ENCODE data around the gene MYO15B.

Gene MYO15B

GRCh38 chr17:75557852-75558665 lies 29.5 kb upstream of the MYO15B start:
- Histone ChIP-seq H3K27ac (no peak overlapping the region), H3K4me3 (no peak overlapping the region)

DNA sequence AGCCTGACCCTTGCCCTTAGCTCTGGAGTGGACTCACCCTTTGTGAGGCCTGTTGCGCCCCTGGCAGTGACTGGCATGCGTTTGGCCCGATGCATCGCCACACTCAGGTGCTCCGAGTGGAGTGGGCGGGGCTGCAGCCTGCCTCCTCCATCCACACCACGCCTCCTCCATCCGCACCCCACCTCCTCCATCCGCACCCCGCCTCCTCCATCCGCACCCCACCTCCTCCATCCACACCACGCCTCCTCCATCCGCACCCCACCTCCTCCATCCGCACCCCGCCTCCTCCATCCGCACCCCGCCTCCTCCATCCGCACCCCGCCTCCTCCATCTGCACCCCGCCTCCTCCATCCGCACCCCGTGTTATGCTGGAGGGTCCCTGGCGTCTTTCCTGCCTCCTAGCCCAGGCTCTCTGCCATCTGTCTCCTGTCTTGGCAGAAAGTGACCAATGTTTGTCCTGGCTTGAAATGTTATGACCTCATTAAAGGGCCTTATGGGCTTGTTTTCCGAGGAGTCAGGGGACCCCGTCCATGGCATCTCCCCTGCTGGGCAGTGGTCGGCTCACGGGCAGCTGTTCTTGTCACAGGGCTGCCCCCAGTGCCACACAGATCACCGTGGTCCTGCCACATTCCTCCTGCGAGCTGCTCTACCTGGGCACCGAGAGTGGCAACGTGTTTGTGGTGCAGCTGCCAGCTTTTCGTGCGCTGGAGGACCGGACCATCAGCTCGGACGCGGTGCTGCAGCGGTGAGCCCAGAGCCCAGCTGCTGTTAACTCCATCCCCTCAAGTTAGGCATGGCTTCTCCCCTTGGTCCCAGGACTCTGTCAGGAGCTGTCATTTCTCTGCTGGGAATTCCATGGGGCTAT lies 28.7 kb upstream of the MYO15B start:
- H3K27ac ChIP-seq, result no peak overlapping the region
- H3K4me3 ChIP-seq, result no peak overlapping the region

DNA sequence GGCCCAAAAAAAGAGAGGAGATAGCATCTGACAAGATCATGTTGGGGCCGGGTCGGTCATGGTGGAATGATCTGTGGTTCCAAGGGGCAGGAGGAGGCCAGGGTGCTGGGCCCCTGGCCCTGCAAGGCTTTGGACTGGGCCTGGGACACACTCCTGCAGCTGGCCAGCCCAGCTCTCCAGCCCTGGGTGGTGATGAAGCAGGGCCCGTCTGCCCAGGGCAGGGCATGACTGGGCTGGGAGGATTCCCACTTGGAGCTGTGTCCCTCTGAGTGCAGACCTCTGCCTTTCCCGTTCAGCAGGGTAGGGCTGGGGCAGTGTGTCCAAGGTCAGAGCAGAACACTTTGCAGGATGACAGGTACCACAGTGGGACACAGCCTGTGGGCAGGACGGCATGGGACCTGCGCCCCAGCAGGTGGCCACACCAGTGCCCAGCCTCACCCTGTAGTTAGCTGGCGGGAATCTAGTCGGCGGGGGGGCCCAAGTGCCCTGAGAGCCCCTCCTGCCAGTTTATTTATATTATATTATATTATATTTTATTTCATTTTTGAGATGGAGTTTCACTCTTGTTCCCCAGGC lies 27.6 kb upstream of the MYO15B start:
- H3K27ac ChIP-seq, result no peak overlapping the region
- H3K4me3 ChIP-seq, result no peak overlapping the region

DNA sequence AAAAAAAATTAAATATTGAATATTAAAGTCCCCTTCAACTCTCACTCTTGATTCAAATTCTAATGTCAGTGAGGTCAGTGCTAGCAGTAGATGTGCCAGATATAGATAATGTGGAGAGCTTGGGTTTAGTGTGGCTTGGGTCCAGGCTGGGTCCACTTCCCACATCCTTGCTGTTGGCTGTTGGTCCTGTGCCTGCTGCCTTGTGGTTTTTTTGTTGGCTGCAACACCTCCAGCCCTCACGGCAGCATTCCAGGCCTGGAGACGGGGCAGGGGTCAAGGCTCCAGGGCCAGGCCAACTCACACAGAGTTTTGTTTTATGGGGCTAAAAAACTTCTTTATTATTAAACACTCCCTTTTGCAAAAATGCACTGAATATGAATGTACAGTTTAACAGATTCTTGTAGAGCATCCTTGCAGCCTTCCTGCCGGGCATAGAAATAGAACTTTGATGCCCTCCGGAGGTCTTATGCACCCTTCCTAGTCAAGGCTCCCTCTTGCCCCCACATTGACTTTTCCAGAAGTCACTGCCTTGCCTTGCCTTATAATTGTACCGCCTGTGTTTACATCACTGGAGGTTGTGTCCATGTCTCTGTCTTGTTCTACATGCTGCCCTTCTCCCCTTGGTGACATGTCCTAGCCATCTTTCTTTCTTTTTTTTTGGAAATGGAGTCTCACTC lies 25.5 kb upstream of the MYO15B start:
- Histone ChIP-seq H3K4me3 (no peak overlapping the region), H3K27ac (no peak overlapping the region)

DNA sequence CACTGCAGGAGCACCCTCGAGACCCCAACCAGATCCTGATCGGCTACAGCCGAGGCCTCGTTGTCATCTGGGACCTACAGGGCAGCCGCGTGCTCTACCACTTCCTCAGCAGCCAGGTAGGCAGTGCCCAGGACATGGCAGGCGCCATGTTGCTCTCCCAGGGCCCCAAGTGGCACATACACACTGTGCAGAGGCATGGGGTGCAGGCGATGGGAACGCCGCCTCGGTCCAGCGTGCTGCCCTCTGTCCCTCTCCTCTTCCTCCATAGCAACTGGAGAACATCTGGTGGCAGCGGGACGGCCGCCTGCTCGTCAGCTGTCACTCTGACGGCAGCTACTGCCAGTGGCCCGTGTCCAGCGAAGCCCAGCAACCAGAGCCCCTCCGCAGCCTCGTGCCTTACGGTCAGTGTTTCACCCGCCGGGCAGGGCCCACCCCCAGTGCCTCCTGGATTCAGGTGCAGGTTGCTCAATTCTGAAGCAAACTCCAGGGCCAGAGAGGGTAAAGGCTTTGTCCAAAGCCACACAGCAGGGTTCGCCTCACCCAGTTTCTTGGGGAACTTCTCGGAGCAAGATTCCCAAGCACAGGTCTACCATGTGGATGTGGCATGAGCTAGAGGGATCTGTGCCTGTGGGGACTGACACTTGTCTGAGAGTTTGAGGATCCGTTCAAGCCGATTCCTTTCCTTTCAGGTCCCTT lies 24.4 kb upstream of the MYO15B start:
- Histone ChIP-seq H3K27ac (no peak overlapping the region), H3K4me3 (no peak overlapping the region)

DNA sequence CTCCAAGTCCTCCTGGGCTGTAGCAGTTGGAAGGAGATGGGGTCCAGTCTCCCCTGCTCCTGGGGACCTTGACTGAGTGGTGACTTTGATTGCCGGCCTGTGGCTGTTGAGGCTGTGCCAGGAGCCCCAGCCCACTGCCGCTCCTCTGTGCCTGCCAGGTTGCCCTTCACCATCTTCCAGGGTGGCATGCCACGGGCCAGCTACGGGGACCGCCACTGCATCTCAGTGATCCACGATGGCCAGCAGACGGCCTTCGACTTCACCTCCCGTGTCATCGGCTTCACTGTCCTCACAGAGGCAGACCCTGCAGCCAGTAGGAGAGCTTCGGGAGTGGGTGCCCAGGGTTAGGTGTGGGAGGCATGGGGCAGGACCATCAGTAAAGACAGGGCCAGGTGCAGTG lies 23.4 kb upstream of the MYO15B start:
- no peak overlapping the region for H3K4me3 ChIP-seq
- peak overlapping the region in 1 of 21 experiments; percentile 19 for H3K27ac ChIP-seq

- H3K27ac ChIP-seq, result peak overlapping the region in 2 of 21 experiments; percentile 8 to 47
Measured at GRCh38 chr17:75565066-75565465, 22.5 kb upstream of the MYO15B start.

DNA sequence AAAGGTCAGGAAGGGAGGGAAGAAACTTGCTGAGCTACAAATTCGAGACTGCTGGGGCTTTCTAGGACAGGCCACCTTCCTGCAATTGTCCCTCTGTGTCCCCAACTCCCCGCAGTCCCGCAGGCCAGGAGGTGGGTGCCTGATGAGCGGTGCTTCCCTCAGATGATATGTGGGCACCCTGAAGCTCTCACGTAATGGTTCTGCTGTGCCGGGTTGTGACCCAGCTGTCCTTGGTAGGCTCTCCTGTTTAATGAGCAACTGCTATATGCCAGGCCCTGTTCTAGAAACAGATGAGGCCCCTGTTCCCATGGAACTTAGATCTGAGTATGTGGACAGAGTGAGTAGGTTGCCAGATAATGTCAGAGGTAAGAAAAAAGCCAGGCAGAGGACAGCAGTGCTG lies 22.0 kb upstream of the MYO15B start:
- Histone ChIP-seq H3K27ac (no peak overlapping the region), H3K4me3 (no peak overlapping the region)

More at GRCh38 chr17:75565066-75565465, 22.5 kb upstream of the MYO15B start:
- H3K4me3 ChIP-seq, result no peak overlapping the region

DNA sequence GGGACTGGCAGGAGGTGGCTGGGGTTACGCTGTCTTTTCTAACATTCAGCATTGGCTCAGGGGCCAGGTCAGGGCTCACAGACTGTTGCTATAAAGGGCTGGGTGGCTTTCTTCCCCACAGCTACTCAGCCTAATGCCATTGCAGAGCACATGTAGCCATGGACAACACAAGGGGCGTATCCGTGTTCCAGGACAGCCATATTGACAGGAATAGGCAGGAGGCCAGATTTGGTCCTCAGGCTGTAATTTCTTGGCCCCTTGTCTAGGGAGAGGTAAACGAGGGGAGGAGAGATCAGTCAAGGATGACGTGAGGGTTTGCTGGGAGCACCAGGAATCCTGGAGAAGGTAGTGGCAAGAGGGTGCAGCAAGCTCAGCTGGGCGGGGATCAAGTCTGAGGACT lies 21.2 kb upstream of the MYO15B start:
- Histone ChIP-seq H3K27ac (no peak overlapping the region), H3K4me3 (no peak overlapping the region)

DNA sequence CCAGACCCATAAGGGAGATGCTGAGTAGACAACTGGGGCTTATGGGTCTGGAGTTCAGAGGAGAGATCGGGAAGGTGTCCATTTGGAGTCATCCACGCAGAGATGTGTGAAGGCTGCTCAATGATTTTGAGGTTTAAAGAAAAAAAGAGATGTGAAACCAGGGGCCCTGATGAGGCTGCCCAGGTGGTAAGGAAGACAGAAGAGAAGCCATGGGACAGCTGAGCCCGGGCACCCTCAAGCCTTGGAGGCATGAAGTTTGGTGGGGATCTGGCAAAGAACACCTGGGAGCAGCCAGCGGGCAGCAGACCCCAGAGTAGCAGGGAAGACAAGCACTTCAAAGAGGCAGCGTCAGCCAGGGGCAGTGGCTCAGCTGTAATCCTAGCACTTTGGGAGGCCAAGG lies 20.8 kb upstream of the MYO15B start:
- Histone ChIP-seq H3K27ac (no peak overlapping the region), H3K4me3 (no peak overlapping the region)

DNA sequence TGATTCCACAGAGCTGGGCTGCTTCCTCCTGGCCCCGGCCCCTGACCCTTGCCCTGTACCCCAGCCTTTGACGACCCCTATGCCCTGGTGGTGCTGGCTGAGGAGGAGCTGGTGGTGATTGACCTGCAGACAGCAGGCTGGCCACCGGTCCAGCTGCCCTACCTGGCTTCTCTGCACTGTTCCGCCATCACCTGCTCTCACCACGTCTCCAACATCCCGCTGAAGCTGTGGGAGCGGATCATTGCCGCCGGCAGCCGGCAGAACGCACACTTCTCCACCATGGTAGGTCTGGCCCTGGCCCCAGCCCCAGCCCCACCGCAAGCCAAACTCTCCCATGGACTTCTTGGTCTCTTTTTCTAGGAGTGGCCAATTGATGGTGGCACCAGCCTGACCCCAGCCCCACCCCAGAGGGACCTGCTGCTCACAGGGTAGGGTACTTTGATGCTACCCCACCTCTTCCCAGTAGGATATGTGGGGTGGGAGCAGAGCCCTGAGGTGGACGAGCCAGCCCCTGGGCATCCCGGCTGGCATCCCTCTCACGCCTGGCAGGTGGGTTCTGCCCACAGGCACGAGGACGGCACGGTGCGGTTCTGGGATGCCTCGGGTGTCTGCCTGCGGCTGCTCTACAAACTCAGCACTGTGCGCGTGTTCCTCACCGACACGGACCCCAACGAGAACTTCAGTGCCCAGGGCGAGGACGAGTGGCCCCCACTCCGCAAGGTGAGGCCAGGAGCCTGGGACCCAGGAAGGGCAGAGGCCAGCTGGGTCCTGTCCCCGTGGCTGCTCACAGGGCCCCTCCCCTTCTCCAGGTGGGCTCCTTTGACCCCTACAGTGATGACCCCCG lies 19.0 kb upstream of the MYO15B start:
- Histone ChIP-seq H3K4me3 (no peak overlapping the region), H3K27ac (no peak overlapping the region)

DNA sequence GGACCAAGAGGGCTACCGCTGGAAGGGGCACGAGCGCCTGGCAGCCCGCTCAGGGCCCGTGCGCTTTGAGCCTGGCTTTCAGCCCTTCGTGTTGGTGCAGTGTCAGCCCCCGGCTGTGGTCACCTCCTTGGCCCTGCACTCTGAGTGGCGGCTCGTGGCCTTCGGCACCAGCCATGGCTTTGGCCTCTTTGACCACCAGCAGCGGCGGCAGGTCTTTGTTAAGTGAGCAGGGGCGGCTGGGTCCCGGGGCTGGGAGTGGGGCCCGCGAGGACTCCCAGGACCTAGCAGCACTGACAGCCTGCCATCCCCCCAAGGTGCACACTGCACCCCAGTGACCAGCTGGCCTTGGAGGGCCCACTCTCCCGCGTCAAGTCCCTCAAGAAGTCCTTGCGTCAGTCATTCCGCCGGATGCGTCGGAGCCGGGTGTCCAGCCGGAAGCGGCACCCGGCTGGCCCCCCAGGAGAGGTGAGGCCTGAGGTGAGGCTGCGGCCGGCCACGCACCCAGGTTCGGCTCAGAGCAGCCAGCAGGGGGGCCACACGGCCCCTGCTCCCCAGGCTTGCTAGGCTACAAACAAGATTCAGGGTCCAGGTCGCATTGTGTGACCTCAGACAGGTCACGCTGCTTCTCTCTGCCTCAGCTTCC lies 17.4 kb upstream of the MYO15B start:
- no peak overlapping the region for H3K4me3 ChIP-seq
- H3K27ac ChIP-seq, result peak overlapping the region in 5 of 21 experiments; percentile 39 to 80 (median 52)

DNA sequence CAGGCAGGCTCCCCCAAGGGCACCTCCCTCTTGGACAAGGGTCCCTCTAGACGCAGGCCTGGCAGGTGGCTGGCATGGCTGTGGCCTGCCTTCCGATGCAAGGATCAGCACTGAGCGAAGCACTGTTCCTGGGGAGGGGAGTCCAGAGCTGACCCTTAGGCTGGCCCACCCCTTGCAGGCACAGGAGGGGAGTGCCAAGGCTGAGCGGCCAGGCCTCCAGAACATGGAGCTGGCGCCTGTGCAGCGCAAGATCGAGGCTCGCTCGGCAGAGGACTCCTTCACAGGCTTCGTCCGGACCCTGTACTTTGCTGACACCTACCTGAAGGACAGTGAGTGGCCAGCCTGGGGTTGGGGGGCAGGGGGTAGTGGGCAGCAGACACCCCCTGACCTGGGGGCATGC lies 16.8 kb upstream of the MYO15B start:
- H3K27ac ChIP-seq, result peak overlapping the region in 15 of 21 experiments; percentile 18 to 80 (median 52)
- H3K4me3 ChIP-seq, result no peak overlapping the region

DNA sequence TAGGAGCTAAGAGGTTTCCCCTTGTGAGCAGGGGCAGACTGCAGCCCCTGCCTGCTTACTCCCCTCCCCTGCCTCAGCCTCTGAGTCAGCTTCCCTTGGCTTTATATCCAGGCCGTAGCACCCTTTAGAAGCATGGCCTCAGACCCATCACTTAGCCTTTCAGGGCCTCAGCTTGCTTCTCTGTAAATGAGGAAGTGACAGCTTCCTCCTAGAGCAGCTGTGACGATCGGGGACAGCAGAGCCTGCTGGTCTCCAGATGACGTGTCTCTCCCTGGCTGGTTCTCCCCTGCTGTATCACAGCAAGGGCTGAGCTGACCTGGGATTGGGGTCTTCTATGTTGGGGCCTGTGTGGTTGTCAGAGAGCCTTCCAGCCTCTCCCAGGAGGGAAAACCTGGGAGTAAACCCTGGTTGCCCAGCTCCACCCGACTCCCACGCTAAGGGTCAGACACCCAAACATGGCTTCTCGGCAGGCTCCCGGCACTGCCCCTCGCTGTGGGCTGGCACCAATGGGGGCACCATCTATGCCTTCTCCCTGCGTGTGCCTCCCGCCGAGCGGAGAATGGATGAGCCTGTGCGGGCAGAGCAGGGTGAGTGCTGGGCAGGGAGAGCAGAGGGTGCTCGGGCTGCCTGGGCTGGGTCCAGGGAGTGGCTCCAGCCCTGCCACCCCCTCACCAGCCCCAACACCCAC lies 16.3 kb upstream of the MYO15B start:
- Histone ChIP-seq H3K4me3 (no peak overlapping the region), H3K27ac (peak overlapping the region in 17 of 21 experiments; percentile 35 to 80 (median 52))

DNA sequence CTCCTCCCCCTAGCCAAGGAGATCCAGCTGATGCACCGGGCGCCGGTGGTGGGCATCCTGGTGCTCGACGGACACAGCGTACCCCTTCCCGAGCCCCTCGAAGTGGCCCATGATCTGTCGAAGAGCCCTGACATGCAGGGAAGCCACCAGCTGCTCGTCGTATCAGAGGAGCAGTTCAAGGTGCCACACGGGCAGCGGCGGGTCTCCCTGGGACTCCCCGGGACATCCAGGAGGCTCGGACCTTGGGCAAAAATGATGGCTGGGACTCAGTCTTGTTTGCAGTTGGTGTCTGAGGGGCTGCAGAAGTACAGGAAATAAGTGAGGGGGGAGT lies 15.8 kb upstream of the MYO15B start:
- Histone ChIP-seq H3K4me3 (no peak overlapping the region), H3K27ac (peak overlapping the region in 9 of 21 experiments; percentile 35 to 80 (median 54))

- Histone ChIP-seq H3K4me3 (no peak overlapping the region), H3K27ac (no peak overlapping the region)
Measured at GRCh38 chr17:75572713-75573539, 14.7 kb upstream of the MYO15B start.

GRCh38 chr17:75573540-75573957 lies 14.1 kb upstream of the MYO15B start:
- no peak overlapping the region for H3K27ac ChIP-seq
- no peak overlapping the region for H3K4me3 ChIP-seq
